Upper lobe of left lung (tissue), 4 donors: ENCODE data around the gene DFFB.

Source experiments
- EP300 ChIP-seq, 4 donors: sonication (generic); formaldehyde crosslinking; IDR thresholded peaks; one replicate each; pipeline ENCODE4 v1.5.1; 2017; ENCODE audit warnings: antibody characterized with exemption in 4 of 4, control low read depth in 2 of 4
- POLR2A ChIP-seq, 4 donors: fragments of 450-650 bp; IDR thresholded peaks; one replicate each; pipeline ENCODE4 v1.5.1; 2016 to 2017; ENCODE audit warnings: antibody characterized with exemption in 4 of 4, mild to moderate bottlenecking in 2 of 4
- POLR2AphosphoS5 ChIP-seq, 2 donors: sonication (generic); formaldehyde crosslinking; IDR thresholded peaks; one replicate each; pipeline ENCODE4 v1.5.1; 2017; ENCODE audit warnings: antibody characterized with exemption in 2 of 2
- TF ChIP-seq, protein P1 (sequence below), 6 experiments: fragments of 450-650 bp in 4 of 6; fragments of 200-600 bp in 2 of 6; sonication (generic) in 2 of 6; IDR thresholded peaks; one replicate each; pipeline ENCODE4 v1.5.1; 2016 to 2019; ENCODE audit warnings: antibody characterized with exemption in 6 of 6

DNA sequence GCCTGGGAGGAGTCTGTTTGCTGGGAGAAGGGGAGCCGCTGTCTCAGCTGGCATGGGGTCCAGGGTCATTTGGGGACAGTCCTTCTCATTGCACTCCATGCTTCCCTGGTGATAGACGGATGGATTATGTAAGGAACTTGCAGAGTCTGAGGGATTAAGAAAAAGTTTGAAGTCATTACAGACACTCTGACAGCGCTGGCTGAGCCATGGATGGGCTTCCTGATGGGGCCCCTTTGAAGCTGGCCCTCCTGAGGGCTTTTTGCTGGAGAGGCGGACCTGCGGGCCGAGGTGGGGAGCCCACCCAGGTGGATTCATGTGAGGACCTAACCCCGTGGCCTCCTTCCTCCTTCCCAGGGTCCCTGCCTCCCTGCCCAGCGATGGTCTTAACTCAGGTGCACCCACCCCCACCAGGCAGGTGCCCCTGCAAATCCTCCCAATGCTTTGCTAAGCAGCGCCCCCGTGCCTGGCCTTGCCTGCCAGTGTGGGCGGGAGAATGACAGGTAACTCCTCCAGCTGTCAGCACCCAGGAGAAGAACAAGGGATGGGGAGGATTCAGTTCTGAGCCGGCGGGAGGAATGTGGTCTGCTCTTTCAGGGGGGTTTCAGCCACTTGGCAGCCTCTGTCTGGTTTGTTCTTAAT is 67.0 kb downstream of the DFFB start:
- TF ChIP-seq POLR2A (IDR thresholded peaks at IDR 0.05) (no peak), EP300 (IDR thresholded peaks at IDR 0.05) (no peak), POLR2AphosphoS5 (IDR thresholded peaks at IDR 0.05) (no peak)
- TF ChIP-seq, protein P1, sequence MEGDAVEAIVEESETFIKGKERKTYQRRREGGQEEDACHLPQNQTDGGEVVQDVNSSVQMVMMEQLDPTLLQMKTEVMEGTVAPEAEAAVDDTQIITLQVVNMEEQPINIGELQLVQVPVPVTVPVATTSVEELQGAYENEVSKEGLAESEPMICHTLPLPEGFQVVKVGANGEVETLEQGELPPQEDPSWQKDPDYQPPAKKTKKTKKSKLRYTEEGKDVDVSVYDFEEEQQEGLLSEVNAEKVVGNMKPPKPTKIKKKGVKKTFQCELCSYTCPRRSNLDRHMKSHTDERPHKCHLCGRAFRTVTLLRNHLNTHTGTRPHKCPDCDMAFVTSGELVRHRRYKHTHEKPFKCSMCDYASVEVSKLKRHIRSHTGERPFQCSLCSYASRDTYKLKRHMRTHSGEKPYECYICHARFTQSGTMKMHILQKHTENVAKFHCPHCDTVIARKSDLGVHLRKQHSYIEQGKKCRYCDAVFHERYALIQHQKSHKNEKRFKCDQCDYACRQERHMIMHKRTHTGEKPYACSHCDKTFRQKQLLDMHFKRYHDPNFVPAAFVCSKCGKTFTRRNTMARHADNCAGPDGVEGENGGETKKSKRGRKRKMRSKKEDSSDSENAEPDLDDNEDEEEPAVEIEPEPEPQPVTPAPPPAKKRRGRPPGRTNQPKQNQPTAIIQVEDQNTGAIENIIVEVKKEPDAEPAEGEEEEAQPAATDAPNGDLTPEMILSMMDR (IDR thresholded peaks at IDR 0.05), result no peak
